MG63 (cell line): Measurements from ENCODE around the gene EBPL. TPM values are rescaled to one million over a fixed set of nuclear protein-coding genes. Genes with fewer than 3 reads are reported as not detected.
"Not testable (repeated sequence)": the region's sequence is repeated elsewhere in the genome, so short reads cannot be mapped to it uniquely, and the experiment has no call there.

Experiments
- DNase-seq: peaks from one replicate; pipeline ENCODE4 v3.0.0-alpha.2; 2020
- H3K27me3 ChIP-seq: fragments of 250-450 bp; sonication (Bioruptor Pico); 2 replicates; pipeline ENCODE4 v1.5.1; 2020; ENCODE audit warnings: mild to moderate bottlenecking, moderate library complexity
- H3K36me3 ChIP-seq: fragments of 250-450 bp; sonication (Bioruptor Pico); 2 replicates; pipeline ENCODE4 v1.5.1; 2020; ENCODE audit warnings: mild to moderate bottlenecking, moderate library complexity
- H3K4me3 ChIP-seq: fragments of 250-450 bp; sonication (Bioruptor Pico); 2 replicates; pipeline ENCODE4 v1.5.1; 2020; ENCODE audit warnings: mild to moderate bottlenecking, moderate library complexity
- H3K9me3 ChIP-seq: fragments of 250-450 bp; sonication (Bioruptor Pico); 2 replicates; pipeline ENCODE4 v1.5.1; 2020; ENCODE audit warnings: mild to moderate bottlenecking, moderate library complexity
- total RNA-seq: library from RNA; depleted of rRNA; stranded (reverse); fragments of >200 nt; shearing (Covaris generic); gene quantifications from 2 replicates; pipeline ENCODE4 v1.2.3, GENCODE V29; 2014; ENCODE audit warnings: low replicate concordance; rRNA removed

EBPL gene
- 231 and 270 TPM in 2 replicates for total RNA-seq

GRCh38 chr13:49690995-49691784 is at the start of gene EBPL:
Gene EBPL (minus strand): TSS chr13:49691486. CDS start chr13:49691424, 62 bp downstream.
- no peaks in the 10 kb centered on the region for H3K9me3 ChIP-seq
- H3K27me3 ChIP-seq, result no peaks in the 10 kb centered on the region
- DNase-seq, result peak; percentile 95
- H3K36me3 ChIP-seq, result peaks cover 36% of the 10 kb centered on the region
- peak within 1 kb of the TSS; percentile 67 for H3K4me3 ChIP-seq

- Histone ChIP-seq H3K27me3 (no peaks in the 10 kb centered on the region), H3K9me3 (no peaks in the 10 kb centered on the region), H3K4me3 (no peak overlapping the region), H3K36me3 (peaks cover 44% of the 10 kb centered on the region)
- DNase-seq, result no peak
Observed at GRCh38 chr13:49740870-49741269, 49.6 kb upstream of the EBPL start.

- peaks cover 34% of the 10 kb centered on the region for H3K36me3 ChIP-seq
- no peaks in the 10 kb centered on the region for H3K9me3 ChIP-seq
- H3K27me3 ChIP-seq, result no peaks in the 10 kb centered on the region
- DNase-seq, result no peak
- no peak overlapping the region for H3K4me3 ChIP-seq
Observed at GRCh38 chr13:49739498-49740187, 48.4 kb upstream of the EBPL start.

GRCh38 chr13:49733181-49733951 is 42.1 kb upstream of the EBPL start:
- DNase-seq, result peak; percentile 38
- H3K27me3 ChIP-seq, result no peaks in the 10 kb centered on the region
- H3K9me3 ChIP-seq, result no peaks in the 10 kb centered on the region
- H3K36me3 ChIP-seq, result peaks cover 31% of the 10 kb centered on the region
- no peak overlapping the region for H3K4me3 ChIP-seq

- peaks cover 36% of the 10 kb centered on the region for H3K36me3 ChIP-seq
- H3K9me3 ChIP-seq, result no peaks in the 10 kb centered on the region
- no peak overlapping the region for H3K4me3 ChIP-seq
- DNase-seq, result no peak
- no peaks in the 10 kb centered on the region for H3K27me3 ChIP-seq
Observed at GRCh38 chr13:49731766-49732165, 40.5 kb upstream of the EBPL start.

GRCh38 chr13:49716615-49717014 is 25.3 kb upstream of the EBPL start:
- Histone ChIP-seq H3K36me3 (peaks cover 80% of the 10 kb centered on the region), H3K9me3 (peaks cover 14% of the 10 kb centered on the region), H3K4me3 (no peak overlapping the region), H3K27me3 (no peaks in the 10 kb centered on the region)
- no peak for DNase-seq

- H3K4me3 ChIP-seq, result no peak overlapping the region
- peaks cover 14% of the 10 kb centered on the region for H3K9me3 ChIP-seq
- DNase-seq, result no peak
- H3K36me3 ChIP-seq, result peaks cover 84% of the 10 kb centered on the region
- no peaks in the 10 kb centered on the region for H3K27me3 ChIP-seq
Observed at GRCh38 chr13:49714757-49715156, 23.5 kb upstream of the EBPL start.

GRCh38 chr13:49711218-49711863 is 20.1 kb upstream of the EBPL start:
- no peak overlapping the region for H3K4me3 ChIP-seq
- H3K36me3 ChIP-seq, result peaks cover 73% of the 10 kb centered on the region
- no peak for DNase-seq
- H3K9me3 ChIP-seq, result peaks cover 14% of the 10 kb centered on the region
- no peaks in the 10 kb centered on the region for H3K27me3 ChIP-seq

- not testable (repeated sequence) for DNase-seq, H3K4me3 ChIP-seq, H3K9me3 ChIP-seq, H3K27me3 ChIP-seq
- peaks cover 60% of the 10 kb centered on the region for H3K36me3 ChIP-seq
Observed at GRCh38 chr13:49704264-49704663, 13.0 kb upstream of the EBPL start.

GRCh38 chr13:49701491-49701890 is 10.2 kb upstream of the EBPL start:
- no peak for DNase-seq
- Histone ChIP-seq H3K4me3 (no peak overlapping the region), H3K36me3 (peaks cover 70% of the 10 kb centered on the region), H3K9me3 (no peaks in the 10 kb centered on the region), H3K27me3 (no peaks in the 10 kb centered on the region)

GRCh38 chr13:49697468-49697867 is 6.2 kb upstream of the EBPL start:
- Histone ChIP-seq H3K36me3 (peaks cover 61% of the 10 kb centered on the region), H3K4me3 (no peak overlapping the region), H3K9me3 (no peaks in the 10 kb centered on the region), H3K27me3 (no peaks in the 10 kb centered on the region)
- no peak for DNase-seq

GRCh38 chr13:49694446-49694845 is 3.2 kb upstream of the EBPL start:
- no peaks in the 10 kb centered on the region for H3K27me3 ChIP-seq
- H3K4me3 ChIP-seq, result no peak overlapping the region
- H3K9me3 ChIP-seq, result no peaks in the 10 kb centered on the region
- no peak for DNase-seq
- peaks cover 38% of the 10 kb centered on the region for H3K36me3 ChIP-seq

GRCh38 chr13:49693877-49694276 is 2.6 kb upstream of the EBPL start:
- no peaks in the 10 kb centered on the region for H3K9me3 ChIP-seq
- H3K4me3 ChIP-seq, result no peak overlapping the region
- DNase-seq, result no peak
- H3K36me3 ChIP-seq, result peaks cover 40% of the 10 kb centered on the region
- H3K27me3 ChIP-seq, result no peaks in the 10 kb centered on the region

GRCh38 chr13:49693191-49693733 is 2.0 kb upstream of the EBPL start:
- Histone ChIP-seq H3K9me3 (no peaks in the 10 kb centered on the region), H3K27me3 (no peaks in the 10 kb centered on the region), H3K36me3 (peaks cover 37% of the 10 kb centered on the region), H3K4me3 (no peak overlapping the region)
- no peak for DNase-seq

GRCh38 chr13:49690133-49690994 is 922 bp downstream of the EBPL start:
- H3K4me3 ChIP-seq, result peak overlapping the region; percentile 67
- peak; percentile 30 for DNase-seq
- H3K9me3 ChIP-seq, result no peaks in the 10 kb centered on the region
- peaks cover 32% of the 10 kb centered on the region for H3K36me3 ChIP-seq
- no peaks in the 10 kb centered on the region for H3K27me3 ChIP-seq

- Histone ChIP-seq H3K9me3 (no peaks in the 10 kb centered on the region), H3K27me3 (no peaks in the 10 kb centered on the region), H3K4me3 (no peak overlapping the region), H3K36me3 (peaks cover 44% of the 10 kb centered on the region)
- no peak for DNase-seq
Observed at GRCh38 chr13:49683489-49683888, 7.8 kb downstream of the EBPL start.
